GM18517 (cell line): Measurements from ENCODE around the gene UBQLN1.
"Not testable (repeated sequence)": the region's sequence is repeated elsewhere in the genome, so short reads cannot be mapped to it uniquely, and the experiment has no call there.

Experiments
- ATAC-seq: cut with Tn5 transposase; IDR thresholded peaks from one replicate; pipeline ENCODE4 v1.9.1; 2021; ENCODE audit warnings: mild to moderate bottlenecking, moderate library complexity; ENCODE audit not compliant: unreplicated experiment

The UBQLN1 gene

DNA sequence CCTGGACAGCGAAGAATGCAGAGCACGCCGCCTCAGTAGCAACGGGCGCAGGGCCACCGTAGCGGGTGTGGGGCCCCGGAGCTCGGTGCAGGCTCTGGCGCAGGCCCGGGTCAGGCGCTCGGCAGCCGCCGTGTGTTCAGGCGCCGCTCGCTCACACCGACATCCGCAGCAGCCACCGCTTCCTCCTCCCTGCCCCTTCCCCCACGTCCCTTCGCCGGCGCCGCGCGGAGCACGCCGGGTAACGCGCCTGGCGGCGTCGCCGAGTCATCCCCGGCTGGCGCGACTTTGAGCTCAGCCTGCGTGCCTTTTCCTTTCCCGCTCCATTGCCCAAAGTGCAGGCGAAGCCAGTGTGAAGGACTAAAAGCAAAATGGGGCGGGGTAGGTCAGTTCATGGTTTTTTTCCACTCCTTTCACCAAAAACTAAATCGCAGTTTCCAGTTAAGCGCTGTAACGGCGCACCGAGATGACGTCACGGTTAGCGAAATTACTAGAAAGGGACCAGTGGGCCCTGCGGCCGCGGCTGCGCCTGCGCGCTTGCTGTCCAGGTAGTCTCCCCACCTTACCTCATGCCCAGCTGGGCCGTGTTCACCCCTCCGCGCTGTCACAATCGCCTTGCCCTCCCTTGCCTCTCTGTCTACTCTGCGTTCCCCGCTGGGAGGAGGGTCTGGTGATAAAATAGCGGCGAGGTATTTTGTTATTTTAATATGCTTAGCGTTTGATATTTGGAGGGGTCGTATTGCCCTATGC, at the start of gene UBQLN1:
TSS of gene UBQLN1 (minus strand) at position 191 of the 747 bp plus-strand sequence. CDS start 279 bp downstream, outside the sequence.
- peak; percentile 70 for ATAC-seq

GRCh38 chr9:83754383-83754977, 46.7 kb upstream of the UBQLN1 start:
- peak; percentile 69 for ATAC-seq

DNA sequence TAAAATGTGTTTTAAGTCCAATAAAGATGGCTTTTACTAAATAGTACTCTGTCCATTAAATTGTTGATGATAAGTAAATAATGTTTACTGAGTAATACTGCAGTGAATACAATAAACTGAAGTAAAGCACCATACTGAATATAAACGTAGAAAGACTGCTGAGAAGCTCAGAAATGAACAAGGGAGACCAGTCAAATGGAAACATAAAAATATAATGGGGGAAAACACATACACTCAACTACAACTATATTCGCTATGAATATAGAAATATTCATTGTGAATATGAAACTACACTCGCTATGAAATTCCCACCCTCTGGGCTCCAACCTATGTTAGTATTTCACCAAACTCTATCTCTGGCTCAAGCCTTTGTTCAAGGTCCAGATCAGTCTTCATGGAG, 41.9 kb upstream of the UBQLN1 start:
- ATAC-seq, result no peak

GRCh38 chr9:83744206-83744605, 36.4 kb upstream of the UBQLN1 start:
- ATAC-seq, result no peak

DNA sequence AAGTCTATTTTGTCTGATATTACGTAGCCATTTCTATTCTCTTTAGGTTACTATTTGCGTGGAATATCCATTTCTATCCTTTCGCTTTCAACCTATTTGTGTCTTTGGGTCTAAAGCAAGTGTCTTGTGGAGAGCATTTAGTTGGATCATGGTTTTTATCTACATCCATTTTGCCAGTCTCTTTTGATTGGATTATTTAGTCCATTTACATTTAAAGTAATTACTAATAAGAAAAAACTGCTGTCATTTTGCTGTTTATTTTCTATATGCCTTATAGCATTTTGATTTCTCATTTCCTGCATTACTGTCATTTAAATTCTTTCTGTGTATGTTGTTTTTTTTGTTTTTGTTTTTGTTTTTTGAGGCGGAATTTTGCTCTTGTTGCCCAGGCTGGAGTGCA, 26.0 kb upstream of the UBQLN1 start:
- no peak for ATAC-seq

DNA sequence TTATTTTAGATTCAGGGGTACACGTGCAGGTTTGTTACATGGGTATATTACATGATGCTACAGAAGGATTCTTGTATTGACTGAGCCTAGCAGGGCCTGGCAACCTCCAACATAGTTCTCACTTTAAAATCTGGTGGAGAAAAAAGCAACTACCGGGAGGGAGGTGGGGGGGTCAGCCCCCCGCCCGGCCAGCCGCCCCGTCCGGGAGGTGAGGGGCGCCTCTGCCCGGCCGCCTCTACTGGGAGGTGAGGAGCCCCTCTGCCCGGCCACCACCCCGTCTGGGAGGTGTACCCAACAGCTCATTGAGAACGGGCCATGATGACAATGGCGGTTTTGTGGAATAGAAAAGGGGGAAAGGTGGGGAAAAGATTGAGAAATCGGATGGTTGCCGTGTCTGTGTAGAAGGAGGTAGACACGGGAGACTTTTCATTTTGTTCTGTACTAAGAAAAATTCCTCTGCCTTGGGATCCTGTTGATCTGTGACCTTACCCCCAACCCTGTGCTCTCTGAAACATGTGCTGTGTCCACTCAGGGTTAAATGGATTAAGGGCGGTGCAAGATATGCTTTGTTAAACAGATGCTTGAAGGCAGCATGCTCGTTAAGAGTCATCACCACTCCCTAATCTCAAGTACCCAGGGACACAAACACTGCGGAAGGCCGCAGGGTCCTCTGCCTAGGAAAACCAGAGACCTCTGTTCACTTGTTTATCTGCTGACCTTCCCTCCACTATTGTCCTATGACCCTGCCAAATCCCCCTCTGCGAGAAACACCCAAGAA, 21.0 kb upstream of the UBQLN1 start:
- not testable (repeated sequence) for ATAC-seq

- no peak for ATAC-seq
Observed at GRCh38 chr9:83724436-83724835, 16.7 kb upstream of the UBQLN1 start.

GRCh38 chr9:83722726-83723495, 15.2 kb upstream of the UBQLN1 start:
- no peak for ATAC-seq

- no peak for ATAC-seq
Observed at GRCh38 chr9:83721509-83721908, 13.8 kb upstream of the UBQLN1 start.

- no peak for ATAC-seq
Observed at GRCh38 chr9:83715794-83716193, 8.0 kb upstream of the UBQLN1 start.

GRCh38 chr9:83715221-83715620, 7.5 kb upstream of the UBQLN1 start:
- no peak for ATAC-seq

DNA sequence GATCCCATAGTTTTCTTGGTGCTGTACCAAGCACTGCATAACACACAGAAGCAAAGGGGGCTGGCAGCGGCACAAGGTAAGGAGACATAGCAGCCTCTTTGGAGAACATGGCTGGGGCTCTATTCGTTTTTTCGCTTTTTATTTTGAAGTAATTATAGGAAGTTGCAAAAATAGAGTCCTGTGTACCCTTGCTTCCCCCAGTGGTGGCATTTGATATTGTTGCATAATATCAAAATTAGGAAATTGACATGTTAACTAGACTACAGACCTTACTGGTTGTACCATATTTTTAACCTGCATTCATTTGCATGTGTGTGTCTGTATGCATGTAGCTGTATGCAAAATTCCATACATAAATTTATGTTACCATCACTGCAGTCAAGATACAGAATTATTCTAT, 6.6 kb upstream of the UBQLN1 start:
- peak; percentile 48 for ATAC-seq

- peak; percentile 53 for ATAC-seq
Observed at GRCh38 chr9:83708515-83709158, 879 bp upstream of the UBQLN1 start.

DNA sequence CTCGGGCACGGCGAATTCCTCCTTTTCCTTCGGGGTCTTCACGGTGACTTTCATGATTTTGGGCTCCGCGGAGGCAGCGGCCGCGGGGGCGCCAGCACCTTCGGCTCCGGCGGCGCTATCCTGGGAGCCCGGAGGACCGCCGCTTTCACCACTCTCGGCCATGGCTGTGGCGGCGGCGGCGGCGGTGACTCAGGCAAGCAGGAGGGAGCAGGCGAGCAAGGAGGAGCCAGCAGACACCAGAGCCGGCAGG, 315 bp downstream of the UBQLN1 start:
- peak; percentile 58 for ATAC-seq

- peak; percentile 20 for ATAC-seq
Observed at GRCh38 chr9:83706676-83707517, 861 bp downstream of the UBQLN1 start.

- not testable (repeated sequence) for ATAC-seq
Observed at GRCh38 chr9:83705219-83705651, 2.5 kb downstream of the UBQLN1 start.

GRCh38 chr9:83701769-83702168, 6.0 kb downstream of the UBQLN1 start:
- no peak for ATAC-seq

GRCh38 chr9:83701286-83701685, 6.5 kb downstream of the UBQLN1 start:
- ATAC-seq, result no peak

DNA sequence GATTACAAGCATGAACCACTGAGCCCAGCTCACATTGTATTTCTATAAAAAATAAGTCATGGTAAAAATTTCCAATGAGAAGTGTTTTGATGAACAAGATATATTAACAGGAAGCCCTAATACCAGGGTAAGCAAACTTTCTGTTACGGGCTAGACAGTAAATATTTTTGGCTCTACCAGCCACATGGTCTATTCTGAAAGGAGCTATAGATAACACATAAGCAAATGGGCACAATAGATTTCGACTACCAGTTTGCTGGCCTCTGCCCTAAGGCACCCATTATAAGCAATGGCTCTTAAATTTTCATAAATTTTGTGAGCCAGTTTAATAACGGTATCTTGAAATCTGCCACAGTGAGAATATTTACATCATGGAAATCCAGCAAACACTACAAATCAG, 8.1 kb downstream of the UBQLN1 start:
- ATAC-seq, result peak; percentile 44
